Anterior cingulate cortex (tissue), 58 donors: ENCODE measurements around the gene UPK3A.
"Not testable (repeated sequence)": the region's sequence is repeated elsewhere in the genome, so short reads cannot be mapped to it uniquely, and the experiment has no call there.

Source experiments
- DNase-seq, 58 donors: peaks; one replicate each; lab custom pipeline; 2025; lab: John Stamatoyannopoulos, UW

UPK3A gene

GRCh38 chr22:45254388-45254787 is 30.4 kb upstream of the UPK3A start:
- DNase-seq, result no peak

DNA sequence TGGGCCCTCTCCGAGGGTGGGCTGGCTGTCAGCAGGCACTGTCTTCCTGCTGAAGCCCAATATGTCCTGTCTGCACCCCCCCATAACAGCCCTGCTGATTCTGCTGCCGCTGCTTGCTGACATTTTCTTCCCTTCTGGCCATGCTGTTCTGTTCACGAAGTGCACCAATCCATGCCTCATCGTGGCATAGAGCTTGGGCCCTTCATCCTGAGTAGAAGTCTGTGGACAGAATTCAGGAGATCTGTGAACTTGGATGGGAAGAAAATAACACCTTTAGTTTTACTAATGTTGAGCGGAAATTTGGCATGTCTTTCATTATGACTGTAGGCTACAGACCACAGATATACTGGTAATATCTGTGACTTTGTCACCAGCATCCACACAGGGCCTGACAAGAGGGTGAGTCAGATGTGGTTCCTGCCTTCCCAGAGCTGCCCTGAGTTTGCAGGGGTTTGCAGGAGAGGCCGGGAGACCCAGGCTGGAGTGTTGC is 29.9 kb upstream of the UPK3A start:
- no peak for DNase-seq

DNA sequence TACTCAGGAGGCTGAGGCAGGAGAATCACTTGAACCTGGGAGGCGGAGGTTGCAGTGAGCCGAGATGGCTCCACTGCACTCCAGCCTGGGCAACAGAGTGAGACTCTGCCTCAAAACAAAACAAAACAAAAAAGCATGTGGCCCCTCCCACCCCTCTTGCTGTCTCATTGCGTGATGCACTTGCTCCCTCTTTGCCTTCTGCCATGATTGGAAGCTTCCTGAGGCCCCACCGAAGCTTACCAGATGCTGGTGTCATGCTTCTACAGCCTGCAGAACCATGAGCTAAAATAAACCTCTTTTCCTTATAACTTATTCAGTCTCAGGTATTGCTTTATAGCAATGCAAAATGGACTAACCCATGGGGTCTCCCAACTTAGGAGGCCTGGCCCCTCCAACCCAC is 26.8 kb upstream of the UPK3A start:
- not testable (repeated sequence) for DNase-seq

DNA sequence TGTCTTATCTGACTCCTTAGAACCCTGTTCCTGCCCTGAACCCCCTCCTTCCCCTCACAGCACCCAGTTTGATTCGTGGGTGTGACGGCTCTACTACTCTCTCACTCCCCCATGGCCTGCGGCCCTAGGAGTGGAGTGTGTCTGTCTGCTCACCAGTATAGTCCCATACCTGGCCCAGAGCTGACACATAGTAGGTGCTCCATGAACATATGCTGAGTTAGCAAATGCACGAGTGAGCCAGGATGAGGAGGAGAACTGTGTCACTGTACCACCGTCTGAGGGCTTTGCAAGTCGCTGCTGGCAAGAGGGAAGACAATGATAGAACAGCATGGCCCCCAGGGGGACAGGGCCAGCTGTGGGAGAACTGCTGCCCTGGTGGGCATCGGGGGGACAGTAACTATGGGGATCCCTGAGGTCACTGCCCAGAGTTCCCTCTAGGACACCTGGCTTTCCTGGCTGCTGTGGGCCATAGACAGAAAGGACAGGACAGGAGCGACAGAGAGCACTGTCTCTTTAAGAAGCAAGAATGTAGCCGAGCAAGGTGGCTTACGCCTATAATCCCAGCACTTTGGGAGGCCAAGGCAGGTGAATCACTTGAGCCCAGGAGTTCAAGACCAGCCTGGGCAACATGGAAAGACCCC is 24.9 kb upstream of the UPK3A start:
- no peak for DNase-seq

DNA sequence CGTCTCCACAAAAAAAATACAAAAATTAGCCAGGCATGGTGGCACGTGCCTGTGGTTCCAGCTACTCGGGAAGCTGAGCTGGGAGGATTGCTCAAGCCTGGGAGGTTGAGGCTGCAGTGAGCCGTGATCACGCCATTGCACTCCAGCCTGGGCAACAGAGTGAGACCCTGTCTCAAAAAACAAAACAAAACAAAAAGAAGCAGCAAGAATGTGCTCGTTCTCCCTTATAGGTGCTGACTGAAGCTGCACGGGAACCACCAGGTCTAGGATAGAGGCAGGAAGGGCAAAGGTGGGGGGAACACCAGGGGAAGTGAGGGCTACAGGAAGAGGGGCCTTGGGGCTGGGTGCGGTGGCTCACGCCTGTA is 24.4 kb upstream of the UPK3A start:
- DNase-seq, result not testable (repeated sequence)

GRCh38 chr22:45261407-45262088 is 23.2 kb upstream of the UPK3A start:
- no peak for DNase-seq

DNA sequence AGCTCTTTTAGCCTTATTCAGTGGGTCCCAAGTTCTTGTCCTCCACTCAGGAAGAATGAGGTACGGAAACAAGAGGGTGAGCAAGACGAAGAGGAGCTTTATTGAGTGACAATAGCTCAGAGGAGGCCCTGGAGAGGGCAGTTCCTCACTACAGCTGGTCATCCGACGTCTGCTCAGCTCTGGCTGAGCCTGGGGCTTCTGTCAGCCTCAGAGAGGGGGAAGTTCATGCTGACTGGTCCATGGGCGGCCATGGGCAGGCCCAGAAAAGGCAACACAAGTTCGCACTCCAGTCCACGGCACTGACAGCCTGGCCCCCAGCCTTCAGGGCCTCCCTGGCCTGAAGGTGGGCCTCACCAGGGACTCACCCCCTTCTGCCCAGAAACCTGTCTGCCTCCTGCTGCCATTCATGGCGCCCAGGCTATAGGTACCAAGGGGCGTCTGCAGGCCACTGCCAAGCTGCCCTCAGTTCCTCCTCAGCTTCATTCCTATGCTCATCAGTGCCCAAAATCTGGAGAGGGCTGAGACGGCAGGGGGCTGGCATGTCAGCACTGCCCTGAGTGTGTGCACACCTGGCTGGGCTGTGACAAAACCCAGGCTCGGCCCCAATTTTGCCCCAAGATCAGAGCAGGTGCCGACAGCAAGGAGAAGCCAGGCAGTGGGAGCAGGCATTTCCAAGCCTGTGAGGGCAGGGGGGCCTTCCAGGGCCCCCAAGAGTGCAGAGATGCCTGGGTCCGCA is 22.4 kb upstream of the UPK3A start:
- DNase-seq, result peak in 1 of 58 donors; percentile 27

DNA sequence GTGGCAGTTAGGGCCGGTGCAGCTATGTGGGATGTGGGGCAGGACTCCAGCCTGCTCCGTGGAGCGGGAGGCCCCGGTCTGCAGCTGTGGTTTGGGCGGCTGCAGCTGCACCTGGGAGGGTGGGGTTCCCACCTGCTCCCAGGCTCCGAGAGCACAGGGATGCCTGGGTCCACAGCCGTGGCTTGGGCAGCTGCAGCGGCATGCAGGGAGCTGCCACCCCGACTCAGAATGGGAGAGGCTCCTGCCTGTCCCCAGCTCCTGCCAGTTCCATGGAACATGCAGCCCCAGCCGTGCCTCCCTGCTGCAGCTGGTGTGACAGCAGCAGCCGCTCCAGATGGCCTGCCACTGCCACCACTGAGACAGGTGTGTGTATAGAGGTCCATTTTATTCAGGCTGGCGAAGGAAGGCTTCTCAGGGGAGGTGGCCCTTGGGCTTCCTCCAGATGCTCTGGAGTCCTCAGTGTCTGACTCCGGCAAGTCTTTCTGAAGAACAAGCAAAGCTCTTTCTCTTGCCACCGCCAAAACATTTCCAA is 21.8 kb upstream of the UPK3A start:
- DNase-seq, result no peak

DNA sequence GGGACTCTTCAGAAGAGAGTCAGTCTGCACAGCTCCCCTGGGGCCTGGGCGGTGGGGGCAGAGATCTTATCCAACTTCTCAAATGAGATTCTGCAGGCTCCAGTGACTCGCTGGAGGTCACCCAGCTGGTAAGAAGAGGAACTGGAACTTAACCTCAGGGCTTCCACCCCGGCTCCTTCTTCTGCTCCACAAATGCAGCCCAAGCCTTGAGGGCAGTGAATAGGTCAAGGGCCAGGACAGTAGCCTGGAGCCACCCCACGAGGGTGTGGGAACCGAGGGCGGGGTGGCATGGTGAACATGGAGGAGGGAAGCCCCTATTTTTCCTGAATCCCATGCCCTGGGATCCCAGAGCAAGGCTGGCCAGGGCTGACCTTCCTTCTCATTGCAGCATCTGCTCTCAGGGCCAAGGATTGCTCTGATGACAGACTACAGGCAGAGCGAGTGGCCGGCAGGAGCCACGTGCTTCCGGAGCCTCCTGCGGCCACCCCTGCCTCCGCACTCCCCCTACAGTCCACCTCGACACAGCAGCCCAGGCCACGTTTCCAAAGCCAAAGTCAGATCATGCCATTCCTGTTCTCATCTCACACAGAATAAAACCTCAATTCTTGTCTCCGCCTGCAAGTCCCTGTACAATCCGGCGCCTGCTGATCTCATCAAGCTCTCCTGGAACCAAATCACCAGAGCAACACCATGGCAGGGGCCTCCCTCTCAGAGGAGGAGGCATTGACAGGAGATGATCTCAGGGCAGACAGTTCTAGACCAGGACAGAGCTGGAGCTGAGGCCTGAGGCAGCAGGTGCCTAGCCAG is 21.1 kb upstream of the UPK3A start:
- DNase-seq, result peak in 44 of 58 donors; percentile 15 to 75 (median 50)

GRCh38 chr22:45265535-45265934 is 19.2 kb upstream of the UPK3A start:
- DNase-seq, result no peak

- DNase-seq, result peak in 15 of 58 donors; percentile 24 to 58 (median 37)
These were observed 16.4 kb upstream of the UPK3A start for GRCh38 chr22:45268167-45268957.

DNA sequence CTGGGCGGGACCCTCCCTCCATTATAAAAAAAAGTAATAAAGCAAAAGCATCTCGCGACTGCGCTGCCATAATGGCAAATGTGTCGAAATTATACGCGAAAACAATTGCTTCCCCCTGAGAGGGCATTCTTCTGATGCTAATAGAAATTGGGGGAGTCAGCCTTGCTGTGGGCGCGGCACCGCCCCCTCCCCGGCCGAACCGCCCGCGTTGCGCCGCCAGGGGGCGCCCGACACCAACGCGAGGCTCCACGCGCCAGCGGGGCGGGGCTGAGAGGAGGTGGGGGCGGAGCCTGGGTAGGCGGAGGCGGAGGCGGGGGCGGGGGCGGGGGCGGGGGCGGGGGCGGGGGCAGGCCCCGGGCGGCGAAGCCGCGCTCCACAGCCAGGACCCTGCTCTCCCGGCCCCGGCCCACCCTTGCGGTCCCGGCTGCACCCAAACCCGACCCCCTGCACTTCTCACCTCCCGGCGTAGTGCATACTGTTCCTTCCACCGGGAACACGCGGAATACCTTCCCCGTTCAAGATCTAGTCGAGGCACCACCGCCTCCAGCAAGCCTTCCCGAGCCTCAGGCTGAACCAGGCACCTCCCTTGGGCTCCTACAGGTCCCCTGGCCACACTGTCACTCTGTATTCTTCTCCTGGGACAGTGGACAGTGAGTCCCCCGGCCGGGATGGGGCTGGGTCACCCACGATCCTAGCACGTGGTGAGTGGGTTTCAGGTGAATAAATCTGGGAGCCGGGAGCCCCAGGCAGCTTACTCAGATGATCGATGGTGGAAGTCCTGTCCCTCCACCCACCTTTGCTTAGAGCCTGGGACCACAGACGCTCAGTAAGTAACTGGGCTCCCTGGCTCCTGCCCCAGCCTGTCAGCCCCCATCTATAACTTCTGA is 15.5 kb upstream of the UPK3A start:
- peak in 53 of 58 donors; percentile 15 to 85 (median 68) for DNase-seq

DNA sequence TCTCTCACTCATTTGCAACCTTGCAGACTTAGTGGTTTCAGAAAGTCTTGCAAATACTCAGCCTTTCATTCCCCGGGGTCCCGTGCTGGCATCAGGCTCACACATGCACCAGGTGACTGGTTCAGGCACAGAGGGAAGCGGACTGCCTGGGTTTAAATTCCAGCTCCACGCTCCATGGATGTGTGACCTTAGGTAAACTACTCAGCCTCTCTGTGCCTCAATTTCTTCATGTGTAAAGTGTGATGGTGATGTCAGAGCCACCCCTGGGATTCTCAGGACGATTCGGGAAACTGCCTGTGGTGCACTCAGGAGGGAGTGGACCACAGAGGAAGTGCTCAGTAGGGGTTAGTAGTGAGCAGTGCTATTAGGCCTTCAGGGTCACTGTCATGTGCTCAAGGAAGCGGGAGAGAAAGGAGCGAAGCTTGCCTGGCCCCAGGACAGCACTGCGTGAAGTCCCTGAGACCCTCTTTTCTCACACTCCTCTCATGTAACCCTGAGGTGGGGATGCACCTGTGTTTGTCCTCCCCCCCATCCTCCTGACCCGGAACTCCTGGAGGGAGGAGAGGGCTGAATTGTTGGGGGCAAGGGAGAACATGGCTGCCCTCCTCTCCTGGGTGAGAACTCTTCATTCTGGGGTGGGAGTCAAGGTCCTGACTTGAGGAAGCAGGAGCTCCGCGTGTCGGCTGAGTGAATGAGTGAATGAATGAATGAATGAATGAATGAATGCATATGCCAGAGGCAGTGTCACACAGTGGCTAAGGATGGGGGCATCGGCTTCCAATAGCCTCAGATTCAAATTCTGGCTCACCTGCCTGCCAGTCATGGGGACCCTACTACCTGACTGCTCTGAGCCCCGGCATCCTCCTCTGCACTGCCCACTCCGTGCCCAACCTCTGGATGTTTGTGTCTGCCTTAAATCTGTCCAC is 14.4 kb upstream of the UPK3A start:
- DNase-seq, result no peak

- peak in 19 of 58 donors; percentile 16 to 76 (median 33) for DNase-seq
These were observed 13.0 kb upstream of the UPK3A start for GRCh38 chr22:45271667-45272201.

DNA sequence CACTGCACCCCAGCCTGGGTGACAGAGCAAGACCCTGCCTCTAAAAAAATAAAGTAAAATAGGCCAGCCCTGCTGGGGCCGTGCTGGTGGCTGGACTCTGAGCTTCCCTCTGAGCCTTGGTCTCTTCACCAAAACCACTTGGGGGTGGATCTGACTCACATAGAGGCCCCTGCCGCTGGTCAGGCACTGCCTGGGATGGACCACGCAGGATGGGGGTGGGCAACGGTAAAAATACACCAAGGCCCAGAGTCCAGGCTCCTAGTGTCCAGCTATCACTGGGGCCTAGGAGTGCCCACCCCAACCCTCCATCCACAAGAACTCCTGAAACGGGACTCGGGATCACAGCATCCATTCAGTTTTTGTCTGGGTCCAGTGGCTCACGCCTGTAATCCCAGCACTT is 12.3 kb upstream of the UPK3A start:
- no peak for DNase-seq

- no peak for DNase-seq
These were observed 11.2 kb upstream of the UPK3A start for GRCh38 chr22:45273452-45274075.
